IPS-11a (cell line): ENCODE measurements around the gene RAB40C.

ENCODE experiments used
- H3K4me3 ChIP-seq: one replicate; pipeline ENCODE4 v1.5.1; 2013; ENCODE audit warnings: low read depth, low read length, control low read depth

Gene RAB40C

GRCh38 chr16:608019-608418, 18.2 kb downstream of the RAB40C start:
- H3K4me3 ChIP-seq, result no peak overlapping the region

DNA sequence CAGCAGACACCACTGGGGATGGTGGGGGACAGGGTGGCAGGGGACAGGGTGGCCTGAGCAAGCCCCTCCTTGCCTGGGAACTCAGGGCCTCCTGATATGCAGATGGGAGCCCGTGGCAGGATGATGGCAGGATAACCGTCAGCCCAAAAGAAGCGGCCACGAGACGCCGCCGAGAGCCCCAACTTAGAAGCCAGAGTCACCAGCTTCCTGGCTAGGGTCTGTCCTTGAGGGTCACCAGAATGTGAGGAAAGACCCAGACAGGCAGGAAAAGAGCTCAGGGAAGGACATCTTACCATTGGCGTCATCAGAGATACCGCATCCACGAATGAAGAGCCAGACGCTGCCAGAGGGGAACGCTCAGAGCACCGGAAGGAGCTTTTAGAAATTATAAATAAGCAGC, 19.4 kb downstream of the RAB40C start:
- H3K4me3 ChIP-seq, result no peak overlapping the region

- no peak overlapping the region for H3K4me3 ChIP-seq
Measured at GRCh38 chr16:609984-610383, 20.1 kb downstream of the RAB40C start.

DNA sequence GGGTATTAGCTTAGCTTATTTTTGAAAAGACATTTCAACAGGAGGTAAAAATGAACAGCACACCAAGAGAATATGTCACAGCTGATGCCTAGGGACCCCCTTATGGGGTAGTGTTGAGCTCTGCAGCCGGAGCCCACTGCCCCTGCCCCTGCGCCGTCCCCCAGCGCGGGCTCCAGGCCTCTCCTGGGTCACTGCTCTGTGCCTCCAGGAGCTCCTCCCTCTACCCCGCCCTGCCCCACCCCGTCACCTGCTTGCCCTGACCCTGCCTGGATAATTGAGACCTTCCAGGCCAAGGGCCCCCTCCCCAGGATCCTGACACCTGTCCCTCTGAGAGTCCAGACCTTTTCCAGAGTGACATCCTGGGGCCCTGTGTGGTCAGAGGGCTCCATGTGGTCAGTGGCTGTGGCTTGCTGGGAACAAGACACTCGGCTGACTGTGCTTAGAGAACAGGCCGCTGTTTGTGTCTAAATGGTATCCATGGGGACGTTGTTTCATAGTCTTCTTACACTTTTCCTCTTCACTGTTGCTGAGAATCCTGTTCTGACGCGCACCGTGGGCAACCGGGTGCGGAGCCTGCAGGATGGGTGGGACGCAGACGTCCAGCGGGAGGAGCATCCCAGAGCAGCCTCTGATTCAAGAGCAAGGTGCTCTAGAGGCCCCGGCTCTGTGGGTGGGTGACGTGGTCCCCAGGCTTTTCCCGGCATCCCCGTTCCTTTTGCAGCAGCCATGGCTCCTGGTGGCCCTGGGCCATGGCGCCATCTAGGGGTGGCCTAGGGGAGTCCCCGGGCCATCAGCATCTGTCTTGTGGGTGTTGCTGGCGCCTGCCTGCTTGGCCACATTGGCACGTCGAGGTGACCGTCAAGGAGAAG, 20.9 kb downstream of the RAB40C start:
- no peak overlapping the region for H3K4me3 ChIP-seq

DNA sequence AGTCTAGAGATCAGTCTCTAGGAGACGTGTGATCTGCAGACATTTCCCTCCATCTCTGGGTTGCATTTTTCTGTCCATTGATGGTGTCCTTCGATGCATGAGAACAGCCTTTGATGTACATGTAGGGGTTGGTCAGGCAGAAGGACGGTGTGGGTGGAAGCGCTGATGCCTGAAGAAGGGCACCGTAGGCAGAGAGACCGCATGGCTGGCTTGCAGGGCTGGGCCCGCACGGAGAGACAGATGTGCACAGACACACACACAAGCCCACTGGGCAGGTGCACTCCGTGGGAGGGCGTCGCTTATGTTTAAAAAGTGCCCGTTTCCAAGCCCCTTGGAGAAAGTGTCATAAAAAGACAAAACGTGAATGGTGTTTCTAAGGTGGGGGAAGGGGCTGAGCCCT, 25.3 kb downstream of the RAB40C start:
- no peak overlapping the region for H3K4me3 ChIP-seq

- no peak overlapping the region for H3K4me3 ChIP-seq
Measured at GRCh38 chr16:616733-617586, 27.1 kb downstream of the RAB40C start.

GRCh38 chr16:617855-618254, 28.0 kb downstream of the RAB40C start:
- H3K4me3 ChIP-seq, result no peak overlapping the region

- no peak overlapping the region for H3K4me3 ChIP-seq
Measured at GRCh38 chr16:619476-620100, 29.7 kb downstream of the RAB40C start.

- no peak overlapping the region for H3K4me3 ChIP-seq
Measured at GRCh38 chr16:620700-621525, 31.0 kb downstream of the RAB40C start.

GRCh38 chr16:621526-622105, 31.8 kb downstream of the RAB40C start:
- H3K4me3 ChIP-seq, result no peak overlapping the region

DNA sequence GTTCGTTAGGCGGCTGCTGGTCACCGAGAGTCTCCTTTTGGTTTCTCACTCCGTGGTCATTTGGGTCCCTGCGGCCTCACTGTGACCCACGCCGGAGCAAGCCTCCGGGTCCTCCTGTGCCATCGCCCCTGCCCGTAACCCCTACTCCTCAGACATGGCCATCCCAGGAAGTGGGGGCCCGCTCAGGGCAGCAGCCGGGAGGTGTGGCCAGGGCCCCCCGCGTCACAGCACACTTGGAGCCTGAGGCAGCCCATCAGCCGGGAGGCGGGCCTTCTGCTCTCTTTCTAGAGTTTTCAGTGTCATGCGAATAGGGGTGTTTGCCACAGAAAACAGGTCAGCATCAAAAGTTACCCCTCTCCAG, 33.0 kb downstream of the RAB40C start:
- no peak overlapping the region for H3K4me3 ChIP-seq

- no peak overlapping the region for H3K4me3 ChIP-seq
Measured at GRCh38 chr16:624526-625070, 34.7 kb downstream of the RAB40C start.

DNA sequence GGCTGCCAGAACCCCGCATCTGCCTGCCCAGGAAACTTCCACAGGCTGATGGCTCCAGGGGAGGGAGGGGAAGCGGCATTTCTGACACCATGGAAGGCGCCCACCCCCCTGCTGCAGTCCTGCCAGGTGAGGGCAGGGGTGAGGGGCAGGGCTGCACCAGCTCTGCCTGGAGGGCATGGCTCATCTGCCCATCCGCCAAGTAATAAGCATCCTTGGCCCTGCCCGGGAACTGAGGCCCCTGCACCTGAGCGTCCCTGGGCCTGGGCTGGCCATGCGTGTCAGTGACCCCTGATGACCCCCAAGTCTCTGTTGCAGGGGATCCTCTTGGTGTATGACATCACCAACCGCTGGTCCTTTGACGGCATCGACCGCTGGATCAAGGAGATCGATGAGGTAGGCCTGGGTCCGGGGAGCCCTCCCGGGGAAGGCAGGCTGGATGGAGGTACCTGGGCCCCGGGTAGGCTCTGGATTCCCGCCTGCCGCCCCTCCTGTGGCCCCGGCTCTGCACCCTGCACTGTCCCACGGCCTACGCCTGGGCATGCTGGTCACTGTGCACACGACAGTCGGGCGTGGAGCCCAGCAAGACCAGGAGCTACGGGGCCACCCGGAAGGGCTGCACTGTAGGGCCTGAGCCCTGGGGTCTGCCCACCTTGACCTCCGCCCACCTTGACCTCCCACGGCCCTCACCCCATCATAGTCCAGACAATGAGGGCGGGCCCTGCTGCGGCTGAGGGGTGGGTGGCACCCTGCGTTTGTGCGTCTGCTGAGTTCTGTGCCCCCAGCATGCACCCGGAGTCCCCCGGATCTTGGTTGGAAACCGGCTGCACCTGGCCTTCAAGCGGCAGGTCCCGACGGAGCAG, 35.5 kb downstream of the RAB40C start:
- no peak overlapping the region for H3K4me3 ChIP-seq

DNA sequence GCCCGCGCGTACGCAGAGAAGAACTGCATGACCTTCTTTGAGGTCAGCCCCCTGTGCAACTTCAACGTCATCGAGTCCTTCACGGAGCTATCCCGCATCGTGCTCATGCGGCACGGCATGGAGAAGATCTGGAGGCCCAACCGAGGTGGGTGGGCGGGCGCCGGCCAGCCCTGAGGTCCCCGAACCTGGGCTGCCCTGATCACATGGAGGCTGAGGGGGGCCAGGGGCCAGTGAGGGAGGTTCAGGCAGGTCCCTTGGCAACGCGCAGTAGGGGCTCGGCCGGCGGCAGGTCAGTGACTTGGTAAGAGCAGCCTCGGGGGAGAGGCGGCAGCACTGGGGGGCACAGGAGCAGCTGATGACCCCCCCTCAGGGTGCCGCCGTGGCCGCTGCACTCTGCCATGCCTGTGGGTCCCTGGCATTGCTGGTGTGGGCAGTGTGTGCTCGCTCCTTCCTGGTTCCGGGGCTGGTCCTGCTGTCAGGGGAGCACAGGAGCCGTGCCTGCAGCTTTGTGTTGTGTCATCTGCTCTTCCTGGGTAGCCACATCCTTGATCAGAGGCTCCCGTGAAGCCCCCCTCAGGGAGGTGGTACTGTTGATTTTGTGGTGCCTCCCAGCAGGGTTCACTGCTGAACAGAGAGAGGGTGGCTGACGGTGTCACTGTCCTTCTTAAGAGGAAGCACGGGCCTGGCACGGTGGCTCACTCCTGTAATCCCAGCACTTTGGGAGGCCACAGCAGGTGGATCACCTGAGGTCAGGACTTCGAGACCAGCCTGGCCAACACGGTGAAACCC, 36.3 kb downstream of the RAB40C start:
- H3K4me3 ChIP-seq, result no peak overlapping the region

DNA sequence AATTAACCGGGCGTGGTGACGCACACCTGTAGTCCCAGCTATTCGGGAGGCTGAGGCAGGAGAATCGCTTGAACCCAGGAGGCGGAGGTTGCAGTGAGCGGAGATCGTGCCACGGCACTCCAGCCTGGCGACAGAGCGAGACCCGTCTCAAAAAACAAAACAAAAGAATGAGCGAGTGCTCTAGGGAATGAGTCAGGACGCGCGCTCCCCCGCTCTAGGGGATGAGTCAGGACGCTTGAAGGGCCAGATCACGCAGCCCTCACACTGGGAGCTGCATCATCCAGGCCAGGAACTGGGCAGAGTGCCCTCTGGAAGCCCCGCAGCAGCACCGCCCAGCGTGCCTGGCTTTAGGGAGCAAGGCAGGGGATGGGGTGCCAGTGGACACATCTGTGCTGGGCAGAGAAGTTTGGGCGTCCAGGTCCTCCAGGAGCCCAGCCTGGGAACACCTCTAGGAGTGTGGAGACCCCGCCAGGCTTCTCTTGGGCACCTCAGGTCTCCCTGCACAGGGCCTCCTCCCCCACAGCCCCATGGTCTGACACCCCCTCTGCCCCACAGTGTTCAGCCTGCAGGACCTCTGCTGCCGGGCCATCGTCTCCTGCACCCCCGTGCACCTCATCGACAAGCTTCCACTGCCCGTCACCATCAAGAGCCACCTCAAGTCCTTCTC, 37.1 kb downstream of the RAB40C start:
- H3K4me3 ChIP-seq, result no peak overlapping the region

- no peak overlapping the region for H3K4me3 ChIP-seq
Measured at GRCh38 chr16:627454-628239, 37.8 kb downstream of the RAB40C start.
